ENCODE results near the gene ASAP2.

Gene ASAP2

GRCh38 chr2:9366026-9366425 lies 159.4 kb downstream of the ASAP2 start:
- H3K4me2 ChIP-seq = no peak overlapping the region
- no peak overlapping the region for H3K9ac ChIP-seq
- H2AFZ ChIP-seq (ENCODE audit: low read depth) = no peak overlapping the region
- H3K4me3 ChIP-seq (IDR thresholded peaks at IDR 0.05; ENCODE audit: insufficient read depth, low read depth, low read length) = no peak overlapping the region
- no peaks in the 10 kb centered on the region for H3K4me1 ChIP-seq (ENCODE audit: low read depth, poor library complexity, severe bottlenecking)
- no peaks in the 10 kb centered on the region for H3K27me3 ChIP-seq (ENCODE audit: insufficient read depth, low read depth)
- H3K36me3 ChIP-seq (ENCODE audit: insufficient read depth) = no peaks in the 10 kb centered on the region
- H3K79me2 ChIP-seq (ENCODE audit: insufficient read depth, low read depth) = no peaks in the 10 kb centered on the region
- H4K20me1 ChIP-seq (ENCODE audit: insufficient read depth) = no peaks in the 10 kb centered on the region
- no peak for TF ChIP-seq CTCF (conservative IDR thresholded peaks at IDR 0.05; ENCODE audit: low read depth, low read length)
- no peak overlapping the region for H3K27ac ChIP-seq

GRCh38 chr2:9370746-9371145 lies 164.1 kb downstream of the ASAP2 start:
- Histone ChIP-seq H3K9ac (no peak overlapping the region), H3K27me3 (ENCODE audit: insufficient read depth, low read depth) (no peaks in the 10 kb centered on the region), H3K27ac (no peak overlapping the region), H4K20me1 (ENCODE audit: insufficient read depth) (no peaks in the 10 kb centered on the region), H3K79me2 (ENCODE audit: insufficient read depth, low read depth) (no peaks in the 10 kb centered on the region), H3K36me3 (ENCODE audit: insufficient read depth) (no peaks in the 10 kb centered on the region), H3K4me2 (no peak overlapping the region), H3K4me1 (ENCODE audit: low read depth, poor library complexity, severe bottlenecking) (no peaks in the 10 kb centered on the region), H2AFZ (ENCODE audit: low read depth) (no peak overlapping the region), H3K4me3 (IDR thresholded peaks at IDR 0.05; ENCODE audit: insufficient read depth, low read depth, low read length) (no peak overlapping the region)
- TF ChIP-seq CTCF (conservative IDR thresholded peaks at IDR 0.05; ENCODE audit: low read depth, low read length) = no peak

DNA sequence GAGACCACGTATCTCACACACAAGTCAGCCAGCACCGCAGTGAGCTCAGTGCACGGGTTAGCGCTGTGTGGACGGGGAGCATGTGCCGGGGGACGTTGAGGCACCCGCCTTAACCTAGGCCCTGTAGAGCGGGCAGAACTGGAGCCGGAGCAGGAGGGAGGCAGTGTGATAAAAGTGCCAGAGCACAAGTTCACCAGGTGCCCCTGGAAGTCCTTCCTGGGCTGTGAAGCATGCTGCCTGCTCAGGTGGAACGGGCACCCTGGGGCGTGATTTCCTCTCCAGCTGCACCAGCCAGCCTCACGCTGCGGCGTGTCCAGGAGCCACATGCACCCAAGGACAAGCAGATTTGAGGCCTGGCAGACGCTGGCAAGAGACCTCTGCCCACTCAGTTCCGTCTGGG lies 166.4 kb downstream of the ASAP2 start:
- no peak overlapping the region for H3K4me3 ChIP-seq (IDR thresholded peaks at IDR 0.05; ENCODE audit: insufficient read depth, low read depth, low read length)
- TF ChIP-seq CTCF (conservative IDR thresholded peaks at IDR 0.05; ENCODE audit: low read depth, low read length) = no peak
- H3K36me3 ChIP-seq (ENCODE audit: insufficient read depth) = no peaks in the 10 kb centered on the region
- no peaks in the 10 kb centered on the region for H3K27me3 ChIP-seq (ENCODE audit: insufficient read depth, low read depth)
- H2AFZ ChIP-seq (ENCODE audit: low read depth) = no peak overlapping the region
- H4K20me1 ChIP-seq (ENCODE audit: insufficient read depth) = no peaks in the 10 kb centered on the region
- H3K79me2 ChIP-seq (ENCODE audit: insufficient read depth, low read depth) = no peaks in the 10 kb centered on the region
- no peak overlapping the region for H3K4me2 ChIP-seq
- H3K27ac ChIP-seq = no peak overlapping the region
- H3K4me1 ChIP-seq (ENCODE audit: low read depth, poor library complexity, severe bottlenecking) = no peaks in the 10 kb centered on the region
- H3K9ac ChIP-seq = no peak overlapping the region

DNA sequence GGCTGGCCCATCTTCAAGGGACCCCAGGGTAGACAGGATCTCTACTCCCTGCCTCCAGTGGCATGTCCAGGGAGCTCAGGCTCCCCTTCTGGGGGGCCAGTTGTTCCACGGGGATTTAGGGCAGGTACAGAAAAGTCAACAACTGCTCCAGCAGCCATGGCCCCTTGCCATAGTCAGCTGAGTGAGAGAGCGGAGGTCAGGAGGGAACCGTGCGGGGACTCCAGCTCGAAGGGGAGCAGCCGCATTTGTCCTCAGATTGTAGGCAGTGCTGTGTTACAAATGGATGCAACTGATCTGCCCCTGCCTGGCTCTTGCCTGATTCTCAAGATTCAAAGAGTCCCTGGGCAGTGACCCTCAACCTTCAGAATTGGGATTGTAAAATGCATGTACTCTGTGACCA lies 166.9 kb downstream of the ASAP2 start:
- Histone ChIP-seq H3K4me3 (IDR thresholded peaks at IDR 0.05; ENCODE audit: insufficient read depth, low read depth, low read length) (no peak overlapping the region), H3K4me1 (ENCODE audit: low read depth, poor library complexity, severe bottlenecking) (no peaks in the 10 kb centered on the region), H3K9ac (no peak overlapping the region), H3K27me3 (ENCODE audit: insufficient read depth, low read depth) (no peaks in the 10 kb centered on the region), H2AFZ (ENCODE audit: low read depth) (no peak overlapping the region), H4K20me1 (ENCODE audit: insufficient read depth) (no peaks in the 10 kb centered on the region), H3K79me2 (ENCODE audit: insufficient read depth, low read depth) (no peaks in the 10 kb centered on the region), H3K36me3 (ENCODE audit: insufficient read depth) (no peaks in the 10 kb centered on the region), H3K27ac (no peak overlapping the region), H3K4me2 (no peak overlapping the region)
- no peak for TF ChIP-seq CTCF (conservative IDR thresholded peaks at IDR 0.05; ENCODE audit: low read depth, low read length)

Data from KMS-11 (cell line).